Spinal cord (tissue), 10 donors: ENCODE data around the gene ZKSCAN7. TPM values are rescaled to one million over a fixed set of nuclear protein-coding genes. Genes with fewer than 3 reads are reported as not detected.
A peak's percentile ranks its signal among the peaks of the same experiment; 100 is the strongest.

Experiments
- DNase-seq, 6 donors: peaks; one replicate each; pipeline versions ENCODE4 v3.0.0 to v3.0.0-alpha.2; 2013 to 2015; ENCODE audit warnings: low spot score in 6 of 6, low read depth in 4 of 6
- H3K27ac ChIP-seq: one replicate; pipeline ENCODE4 v1.5.1; 2013; ENCODE audit warnings: low read depth, low read length, control low read depth
- H3K27me3 ChIP-seq: one replicate; pipeline ENCODE4 v1.6.1; 2013; ENCODE audit warnings: low read length; ENCODE audit not compliant: control insufficient read depth, insufficient read depth
- H3K36me3 ChIP-seq: one replicate; pipeline ENCODE4 v1.6.1; 2013; ENCODE audit warnings: low read length; ENCODE audit not compliant: control insufficient read depth, insufficient read depth
- H3K4me1 ChIP-seq: one replicate; pipeline ENCODE4 v1.6.1; 2013; ENCODE audit warnings: low read length; ENCODE audit not compliant: control insufficient read depth, insufficient read depth
- H3K4me3 ChIP-seq: one replicate; pipeline ENCODE4 v1.5.1; 2013; ENCODE audit warnings: low read depth, low read length, control low read depth
- H3K9me3 ChIP-seq: one replicate; pipeline ENCODE4 v1.6.1; 2013; ENCODE audit warnings: low read length; ENCODE audit not compliant: control insufficient read depth, insufficient read depth
- WGBS: methylation state at CpG from one replicate; pipeline ENCODE4 v1.1.5; 2013; ENCODE audit warnings: missing lambda C conversion rate; ENCODE audit not compliant: insufficient coverage; 5-methylcytosine and 5-hydroxymethylcytosine counted together
- long read RNA-seq, 4 donors: transcript quantifications; one replicate each; lab custom pipeline, GENCODE V29; 2026
- polyA plus RNA-seq, 2 donors: library from polyadenylated mRNA; unstranded; fragments of 120-200 nt; gene quantifications; one replicate each; pipeline ENCODE4 v1.2.1, GENCODE V29; 2013; ENCODE audit not compliant: insufficient read length in 2 of 2
- total RNA-seq, 2 donors: library from RNA; depleted of rRNA in 1 of 2; stranded (reverse); fragments of 120-200 nt in 1 of 2; fragments of >200 nt in 1 of 2; gene quantifications; one replicate each; pipeline versions ENCODE4 v1.2.3 to v1.2.4, GENCODE V29; 2013 to 2014
- donor health status: healthy.

The ZKSCAN7 gene
- 10 to 100 TPM; 13.8 to 16.5 TPM for total RNA-seq
- 10 to 100 TPM in 1 of 2 donors, 1 to 10 TPM in 1; 9.6 to 12.4 TPM for polyA plus RNA-seq
- long read RNA-seq, donor 1, result 0 reads
- long read RNA-seq, donor 2, partial matches to known transcripts, result 0 of 1 reads
- long read RNA-seq, donor 2, other reads (novel, unspliced or antisense), result 0 of 1 reads
- long read RNA-seq, donor 3, result 0 reads
- long read RNA-seq, donor 4, partial matches to known transcripts, result 0 of 2 reads
- long read RNA-seq, donor 4, other reads (novel, unspliced or antisense), result 0 of 2 reads

GRCh38 chr3:44554626-44555592 is at the start of gene ZKSCAN7:
Gene ZKSCAN7, plus strand, starts transcription at chr3:44555193. Its CDS starts 1,855 bp downstream, at chr3:44557048.
- Histone ChIP-seq H3K36me3 (peaks cover 16% of the 10 kb centered on the region), H3K27me3 (peaks cover 4% of the 10 kb centered on the region), H3K27ac (peak within 1 kb of the TSS; percentile 67), H3K9me3 (no peaks in the 10 kb centered on the region), H3K4me3 (peak within 1 kb of the TSS; percentile 82), H3K4me1 (peaks cover 9% of the 10 kb centered on the region)
- DNase-seq, result peak; percentile 50 to 96 (median 66)
- 1% methylated on average over 67 of the region's 68 CpGs for WGBS

- WGBS, result 100% methylated on average over 2 of the region's 3 CpGs
- Histone ChIP-seq H3K9me3 (no peaks in the 10 kb centered on the region), H3K4me1 (peaks cover 11% of the 10 kb centered on the region), H3K27ac (no peak overlapping the region), H3K27me3 (no peaks in the 10 kb centered on the region), H3K36me3 (no peaks in the 10 kb centered on the region), H3K4me3 (no peak overlapping the region)
- DNase-seq, result no peak
Measured at GRCh38 chr3:44506556-44506955, 48.4 kb upstream of the ZKSCAN7 start.

GRCh38 chr3:44506961-44507360 is 48.0 kb upstream of the ZKSCAN7 start:
- Histone ChIP-seq H3K9me3 (no peaks in the 10 kb centered on the region), H3K36me3 (no peaks in the 10 kb centered on the region), H3K4me3 (no peak overlapping the region), H3K4me1 (peaks cover 15% of the 10 kb centered on the region), H3K27ac (no peak overlapping the region), H3K27me3 (no peaks in the 10 kb centered on the region)
- no peak for DNase-seq
- WGBS, result 76% methylated on average over 4 of the region's 5 CpGs

- peak in 1 of 6 donors; percentile 48 for DNase-seq
- peak overlapping the region; percentile 71 for H3K4me3 ChIP-seq
- 67% methylated on average over 2 of the region's 2 CpGs for WGBS
- H3K9me3 ChIP-seq, result no peaks in the 10 kb centered on the region
- no peaks in the 10 kb centered on the region for H3K27me3 ChIP-seq
- H3K36me3 ChIP-seq, result no peaks in the 10 kb centered on the region
- no peak overlapping the region for H3K27ac ChIP-seq
- H3K4me1 ChIP-seq, result peaks cover 16% of the 10 kb centered on the region
Measured at GRCh38 chr3:44509393-44509921, 45.5 kb upstream of the ZKSCAN7 start.

GRCh38 chr3:44510000-44510368 is 45.0 kb upstream of the ZKSCAN7 start:
- no peaks in the 10 kb centered on the region for H3K36me3 ChIP-seq
- no peaks in the 10 kb centered on the region for H3K27me3 ChIP-seq
- peak overlapping the region; percentile 71 for H3K4me3 ChIP-seq
- DNase-seq, result peak in 2 of 6 donors; percentile 10 to 47
- H3K4me1 ChIP-seq, result peaks cover 16% of the 10 kb centered on the region
- WGBS, result 0% methylated on average over 1 of the region's 6 CpGs
- H3K27ac ChIP-seq, result peak overlapping the region; percentile 73
- no peaks in the 10 kb centered on the region for H3K9me3 ChIP-seq

GRCh38 chr3:44511238-44511566 is 43.8 kb upstream of the ZKSCAN7 start:
- no peak for DNase-seq
- 0% methylated on average over 2 of the region's 4 CpGs for WGBS
- H3K27me3 ChIP-seq, result no peaks in the 10 kb centered on the region
- H3K9me3 ChIP-seq, result no peaks in the 10 kb centered on the region
- peaks cover 16% of the 10 kb centered on the region for H3K4me1 ChIP-seq
- peak overlapping the region; percentile 71 for H3K4me3 ChIP-seq
- H3K27ac ChIP-seq, result peak overlapping the region; percentile 93
- no peaks in the 10 kb centered on the region for H3K36me3 ChIP-seq

GRCh38 chr3:44513513-44513912 is 41.5 kb upstream of the ZKSCAN7 start:
- H3K27me3 ChIP-seq, result no peaks in the 10 kb centered on the region
- no peaks in the 10 kb centered on the region for H3K36me3 ChIP-seq
- no CpG with 5 or more reads among the region's 3 CpGs for WGBS
- no peaks in the 10 kb centered on the region for H3K9me3 ChIP-seq
- H3K4me3 ChIP-seq, result no peak overlapping the region
- H3K27ac ChIP-seq, result no peak overlapping the region
- no peak for DNase-seq
- H3K4me1 ChIP-seq, result peaks cover 16% of the 10 kb centered on the region

- no peak for DNase-seq
- no peak overlapping the region for H3K27ac ChIP-seq
- 100% methylated on average over 2 of the region's 3 CpGs for WGBS
- H3K9me3 ChIP-seq, result no peaks in the 10 kb centered on the region
- no peaks in the 10 kb centered on the region for H3K36me3 ChIP-seq
- H3K4me3 ChIP-seq, result no peak overlapping the region
- peaks cover 7% of the 10 kb centered on the region for H3K4me1 ChIP-seq
- no peaks in the 10 kb centered on the region for H3K27me3 ChIP-seq
Measured at GRCh38 chr3:44516230-44516629, 38.8 kb upstream of the ZKSCAN7 start.

- H3K4me3 ChIP-seq, result no peak overlapping the region
- H3K36me3 ChIP-seq, result no peaks in the 10 kb centered on the region
- H3K27ac ChIP-seq, result no peak overlapping the region
- H3K27me3 ChIP-seq, result peaks cover under 1% of the 10 kb centered on the region
- no peak for DNase-seq
- H3K4me1 ChIP-seq, result no peaks in the 10 kb centered on the region
- no peaks in the 10 kb centered on the region for H3K9me3 ChIP-seq
- WGBS, result no CpG with 5 or more reads among the region's 2 CpGs
Measured at GRCh38 chr3:44518782-44519156, 36.2 kb upstream of the ZKSCAN7 start.
